Renal pelvis (tissue), 4 donors: ENCODE data around the gene KMT2C. TPM values are rescaled to one million over a fixed set of nuclear protein-coding genes. Genes with fewer than 3 reads are reported as not detected.
"Not testable (repeated sequence)": the region's sequence is repeated elsewhere in the genome, so short reads cannot be mapped to it uniquely, and the experiment has no call there.

ENCODE experiments used
- DNase-seq: peaks from one replicate; pipeline ENCODE4 v3.0.0-alpha.2; 2013
- polyA plus RNA-seq, 3 donors: library from polyadenylated mRNA; unstranded; fragments of 120-200 nt; gene quantifications; one replicate each; pipeline ENCODE4 v1.2.1, GENCODE V29; 2013; ENCODE audit not compliant: insufficient read length in 3 of 3

KMT2C gene
- polyA plus RNA-seq, 3 donors: 36.2 to 46.0 (median 43.2) TPM

- not testable (repeated sequence) for DNase-seq
Measured at GRCh38 chr7:152445386-152446008, 9.7 kb upstream of the KMT2C start.

- no peak for DNase-seq
Measured at GRCh38 chr7:152443586-152443985, 7.8 kb upstream of the KMT2C start.

GRCh38 chr7:152442330-152442835 is 6.6 kb upstream of the KMT2C start:
- DNase-seq: no peak

- DNase-seq: not testable (repeated sequence)
Measured at GRCh38 chr7:152441810-152442209, 6.0 kb upstream of the KMT2C start.

- DNase-seq: not testable (repeated sequence)
Measured at GRCh38 chr7:152441168-152441567, 5.4 kb upstream of the KMT2C start.

- not testable (repeated sequence) for DNase-seq
Measured at GRCh38 chr7:152438017-152438416, 2.2 kb upstream of the KMT2C start.

- DNase-seq: not testable (repeated sequence)
Measured at GRCh38 chr7:152436931-152437575, 1.2 kb upstream of the KMT2C start.

GRCh38 chr7:152436111-152436930 is 518 bp upstream of the KMT2C start:
- peak; percentile 94 for DNase-seq

GRCh38 chr7:152434511-152435383 is 1.1 kb downstream of the KMT2C start:
- peak; percentile 28 for DNase-seq

- not testable (repeated sequence) for DNase-seq
Measured at GRCh38 chr7:152433721-152434490, 1.9 kb downstream of the KMT2C start.

- not testable (repeated sequence) for DNase-seq
Measured at GRCh38 chr7:152432735-152433134, 3.1 kb downstream of the KMT2C start.

- DNase-seq: no peak
Measured at GRCh38 chr7:152430854-152431253, 4.9 kb downstream of the KMT2C start.

- not testable (repeated sequence) for DNase-seq
Measured at GRCh38 chr7:152430118-152430517, 5.7 kb downstream of the KMT2C start.

GRCh38 chr7:152424348-152425108 is 11.3 kb downstream of the KMT2C start:
- DNase-seq: no peak

GRCh38 chr7:152423991-152424347 is 11.8 kb downstream of the KMT2C start:
- no peak for DNase-seq

- DNase-seq: not testable (repeated sequence)
Measured at GRCh38 chr7:152423171-152423570, 12.6 kb downstream of the KMT2C start.

GRCh38 chr7:152420950-152421349 is 14.9 kb downstream of the KMT2C start:
- not testable (repeated sequence) for DNase-seq

- no peak for DNase-seq
Measured at GRCh38 chr7:152419473-152420429, 16.1 kb downstream of the KMT2C start.

GRCh38 chr7:152414779-152415178 is 21.0 kb downstream of the KMT2C start:
- no peak for DNase-seq
